ENCODE data around the gene CCR8. TPM values are rescaled to one million over a fixed set of nuclear protein-coding genes. Genes with fewer than 3 reads are reported as not detected.
"Not testable (repeated sequence)": the region's sequence is repeated elsewhere in the genome, so short reads cannot be mapped to it uniquely, and the experiment has no call there.

The CCR8 gene
- total RNA-seq, 1 donor from 2014 or later = not detected

DNA sequence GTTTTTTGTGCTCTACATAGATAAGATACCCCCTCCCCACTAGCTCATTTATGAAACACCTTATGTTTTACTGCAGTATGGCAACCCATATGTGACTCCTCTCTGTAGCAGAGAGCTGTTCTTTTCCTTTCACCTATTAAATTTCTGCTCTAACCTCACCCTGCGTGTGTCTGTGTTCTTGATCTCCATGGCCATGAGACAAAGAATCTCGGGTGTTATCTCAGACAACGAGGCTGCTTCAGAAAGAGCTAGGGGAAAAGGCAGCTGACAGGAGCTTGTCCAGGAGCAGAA lies 18.0 kb downstream of the CCR8 start:
- no peak overlapping the region for H3K27ac Mint-ChIP-seq

DNA sequence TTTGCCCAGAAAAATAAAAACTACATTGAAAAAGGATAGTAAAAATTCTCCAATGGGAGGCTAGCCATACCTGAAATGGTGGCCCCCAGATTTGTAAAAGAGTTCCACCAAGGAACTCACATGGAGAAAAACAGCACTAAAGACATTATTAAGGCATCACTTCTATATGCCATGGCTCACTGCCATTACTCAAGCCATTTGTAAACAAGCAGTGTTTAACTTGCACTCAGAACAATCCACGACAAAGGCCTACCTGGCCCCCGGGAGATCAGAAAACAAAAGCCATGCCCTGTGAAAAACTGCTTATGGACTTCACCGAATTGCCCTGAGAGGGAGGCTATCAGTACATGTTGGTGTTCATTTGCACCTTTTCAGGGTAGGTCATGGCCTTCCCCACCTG lies 19.6 kb downstream of the CCR8 start:
- Mint-ChIP-seq H3K36me3 (ENCODE audit: insufficient read depth) (no peaks in the 10 kb centered on the region), H3K9me3 (ENCODE audit: low read depth) (no peaks in the 10 kb centered on the region), H3K4me1 (ENCODE audit: low read depth) (peaks cover 34% of the 10 kb centered on the region), H3K27me3 (peaks cover 13% of the 10 kb centered on the region), H3K4me3 (ENCODE audit: low read depth) (peak overlapping the region; percentile 1), H3K27ac (peak overlapping the region; percentile 93)
- TF ChIP-seq, protein P1, sequence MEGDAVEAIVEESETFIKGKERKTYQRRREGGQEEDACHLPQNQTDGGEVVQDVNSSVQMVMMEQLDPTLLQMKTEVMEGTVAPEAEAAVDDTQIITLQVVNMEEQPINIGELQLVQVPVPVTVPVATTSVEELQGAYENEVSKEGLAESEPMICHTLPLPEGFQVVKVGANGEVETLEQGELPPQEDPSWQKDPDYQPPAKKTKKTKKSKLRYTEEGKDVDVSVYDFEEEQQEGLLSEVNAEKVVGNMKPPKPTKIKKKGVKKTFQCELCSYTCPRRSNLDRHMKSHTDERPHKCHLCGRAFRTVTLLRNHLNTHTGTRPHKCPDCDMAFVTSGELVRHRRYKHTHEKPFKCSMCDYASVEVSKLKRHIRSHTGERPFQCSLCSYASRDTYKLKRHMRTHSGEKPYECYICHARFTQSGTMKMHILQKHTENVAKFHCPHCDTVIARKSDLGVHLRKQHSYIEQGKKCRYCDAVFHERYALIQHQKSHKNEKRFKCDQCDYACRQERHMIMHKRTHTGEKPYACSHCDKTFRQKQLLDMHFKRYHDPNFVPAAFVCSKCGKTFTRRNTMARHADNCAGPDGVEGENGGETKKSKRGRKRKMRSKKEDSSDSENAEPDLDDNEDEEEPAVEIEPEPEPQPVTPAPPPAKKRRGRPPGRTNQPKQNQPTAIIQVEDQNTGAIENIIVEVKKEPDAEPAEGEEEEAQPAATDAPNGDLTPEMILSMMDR (IDR thresholded peaks at IDR 0.05; ENCODE audit: unreplicated experiment) = no peak
- no peak for DNase-seq (ENCODE audit: low spot score, unreplicated experiment)

More for the DNA sequence above, 18.0 kb downstream of the CCR8 start:
- H3K36me3 Mint-ChIP-seq (ENCODE audit: insufficient read depth) = no peaks in the 10 kb centered on the region
- TF ChIP-seq, protein P1 (IDR thresholded peaks at IDR 0.05; ENCODE audit: unreplicated experiment) = no peak
- H3K9me3 Mint-ChIP-seq (ENCODE audit: low read depth) = no peaks in the 10 kb centered on the region
- DNase-seq (ENCODE audit: low spot score, unreplicated experiment) = no peak
- no peak overlapping the region for H3K4me3 Mint-ChIP-seq (ENCODE audit: low read depth)
- peaks cover 37% of the 10 kb centered on the region for H3K4me1 Mint-ChIP-seq (ENCODE audit: low read depth)
- peaks cover 13% of the 10 kb centered on the region for H3K27me3 Mint-ChIP-seq

DNA sequence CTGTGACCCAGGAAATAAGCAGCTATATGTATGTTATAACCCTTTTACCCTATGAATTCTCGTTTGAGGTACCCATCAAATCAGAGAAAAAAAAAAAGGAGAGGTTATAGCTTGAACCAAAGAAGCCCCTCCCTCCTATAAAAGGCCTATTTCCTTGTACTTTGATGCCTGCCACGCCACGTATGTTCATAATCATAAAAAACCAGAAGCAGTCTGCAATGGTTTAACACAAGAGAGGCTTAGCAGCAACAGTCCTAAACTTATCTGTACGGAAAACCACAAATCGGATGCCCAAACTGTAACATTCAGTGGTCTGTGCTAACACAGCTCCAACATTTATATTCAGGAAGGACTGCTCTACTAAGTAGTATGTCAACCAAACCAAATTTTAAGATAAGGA lies 21.2 kb downstream of the CCR8 start:
- Mint-ChIP-seq H3K9me3 (ENCODE audit: low read depth) (no peaks in the 10 kb centered on the region), H3K27ac (no peak overlapping the region), H3K27me3 (peaks cover 6% of the 10 kb centered on the region), H3K4me1 (ENCODE audit: low read depth) (peaks cover 38% of the 10 kb centered on the region), H3K36me3 (ENCODE audit: insufficient read depth) (no peaks in the 10 kb centered on the region), H3K4me3 (ENCODE audit: low read depth) (no peak overlapping the region)
- no peak for DNase-seq (ENCODE audit: low spot score, unreplicated experiment)
- TF ChIP-seq, protein P1 (IDR thresholded peaks at IDR 0.05; ENCODE audit: unreplicated experiment) = no peak

DNA sequence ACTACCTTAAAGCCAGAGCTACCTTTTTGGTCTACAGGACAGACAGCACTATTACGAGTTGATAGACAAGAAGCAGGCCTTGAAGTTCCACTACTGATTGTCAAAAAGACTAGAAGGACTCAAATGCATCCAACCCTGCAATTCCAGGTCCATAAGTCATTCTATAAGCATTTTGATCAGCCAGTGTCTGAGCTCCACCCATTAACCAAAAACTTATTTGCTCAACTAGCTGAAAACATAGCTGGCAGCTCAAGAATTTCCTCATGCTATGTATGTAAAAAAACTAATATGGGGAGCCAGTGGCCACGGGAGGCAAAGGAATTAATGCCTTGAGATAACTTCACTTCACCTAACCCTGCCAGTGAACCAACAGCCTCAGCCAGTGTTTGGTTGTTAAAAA lies 21.6 kb downstream of the CCR8 start:
- H3K27me3 Mint-ChIP-seq; H3K36me3 Mint-ChIP-seq (ENCODE audit: insufficient read depth); H3K4me3 Mint-ChIP-seq (ENCODE audit: low read depth); H3K27ac Mint-ChIP-seq; H3K9me3 Mint-ChIP-seq (ENCODE audit: low read depth); DNase-seq (ENCODE audit: low spot score, unreplicated experiment): not testable (repeated sequence)
- peaks cover 38% of the 10 kb centered on the region for H3K4me1 Mint-ChIP-seq (ENCODE audit: low read depth)

DNA sequence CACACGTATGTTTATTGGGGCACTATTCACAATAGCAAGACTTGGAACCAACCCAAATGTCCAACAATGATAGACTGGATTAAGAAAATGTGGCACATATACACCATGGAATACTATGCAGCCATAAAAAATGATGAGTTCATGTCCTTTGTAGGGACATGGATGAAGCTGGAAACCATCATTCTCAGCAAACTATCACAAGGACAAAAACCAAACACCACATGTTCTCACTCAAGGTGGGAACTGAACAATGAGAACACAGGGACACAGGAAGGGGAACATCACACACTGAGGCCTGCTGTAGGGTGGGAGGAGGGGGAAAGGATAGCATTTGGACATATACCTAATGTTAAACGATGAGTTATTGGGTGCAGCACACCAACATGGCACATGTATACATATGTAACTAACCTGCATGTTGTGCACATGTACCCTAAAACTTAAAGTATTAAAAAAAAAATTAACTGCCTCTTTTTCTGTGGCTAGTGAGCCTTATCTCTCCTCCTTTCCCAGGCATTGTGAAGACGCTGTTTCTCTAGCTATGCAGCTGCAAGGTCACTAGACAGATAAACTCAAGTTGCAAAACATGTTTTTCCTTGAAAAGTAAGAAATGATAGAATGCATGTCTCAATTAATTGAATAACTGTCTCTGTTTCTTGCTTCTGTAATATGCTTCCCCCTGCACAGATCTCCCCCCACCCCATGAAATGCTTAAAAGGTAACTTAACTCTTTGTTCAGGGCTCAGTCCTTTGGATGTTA lies 23.8 kb downstream of the CCR8 start:
- not testable (repeated sequence) for DNase-seq (ENCODE audit: low spot score, unreplicated experiment); H3K9me3 Mint-ChIP-seq (ENCODE audit: low read depth); H3K4me3 Mint-ChIP-seq (ENCODE audit: low read depth); H3K36me3 Mint-ChIP-seq (ENCODE audit: insufficient read depth); H3K27ac Mint-ChIP-seq
- Mint-ChIP-seq H3K4me1 (ENCODE audit: low read depth) (peaks cover 24% of the 10 kb centered on the region), H3K27me3 (peaks cover 11% of the 10 kb centered on the region)

DNA sequence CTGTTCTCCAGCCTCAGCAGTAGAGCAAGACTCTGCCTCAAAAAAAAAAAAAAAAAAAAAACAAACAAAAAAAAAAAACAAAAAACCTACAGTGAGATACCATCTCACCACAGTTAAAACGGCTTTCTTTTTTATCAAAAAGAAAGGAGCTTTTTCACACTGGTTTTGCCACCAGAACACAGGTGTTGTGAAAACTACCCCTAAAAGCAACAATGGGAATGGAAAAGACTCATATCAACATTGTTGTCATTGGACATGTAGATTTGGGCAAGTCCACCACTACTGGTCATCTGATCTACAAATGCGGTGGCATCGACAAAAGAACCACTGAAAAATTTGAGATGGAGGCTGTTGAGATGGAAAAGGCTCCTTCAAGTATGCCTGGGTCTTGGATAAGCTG lies 28.8 kb downstream of the CCR8 start:
- H3K9me3 Mint-ChIP-seq (ENCODE audit: low read depth) = no peaks in the 10 kb centered on the region
- no peak overlapping the region for H3K4me3 Mint-ChIP-seq (ENCODE audit: low read depth)
- no peak for DNase-seq (ENCODE audit: low spot score, unreplicated experiment)
- TF ChIP-seq, protein P1 (IDR thresholded peaks at IDR 0.05; ENCODE audit: unreplicated experiment) = no peak
- H3K27ac Mint-ChIP-seq = no peak overlapping the region
- no peaks in the 10 kb centered on the region for H3K36me3 Mint-ChIP-seq (ENCODE audit: insufficient read depth)
- peaks cover 11% of the 10 kb centered on the region for H3K27me3 Mint-ChIP-seq
- peaks cover 31% of the 10 kb centered on the region for H3K4me1 Mint-ChIP-seq (ENCODE audit: low read depth)
